Peyer's patch (tissue), 4 donors: ENCODE data around the gene CTNNBL1. TPM values are rescaled to one million over a fixed set of nuclear protein-coding genes. Genes with fewer than 3 reads are reported as not detected.

Experiments
- DNase-seq, 3 donors: peaks; one replicate each; pipeline ENCODE4 v3.0.0-alpha.2; 2017 to 2019
- H3K27ac ChIP-seq, 4 donors: fragments of 200-600 bp; sonication (generic); one replicate each; pipeline ENCODE4 v1.5.1; 2016 to 2019
- H3K27me3 ChIP-seq, 2 donors: fragments of 200-600 bp; sonication (generic); one replicate each; pipeline ENCODE4 v1.5.1; 2019
- H3K36me3 ChIP-seq, 3 donors: fragments of 200-600 bp; sonication (generic); one replicate each; pipeline ENCODE4 v1.5.1; 2016 to 2019
- H3K4me1 ChIP-seq, 4 donors: fragments of 200-600 bp; sonication (generic); one replicate each; pipeline ENCODE4 v1.5.1; 2016 to 2019
- H3K4me3 ChIP-seq, 4 donors: fragments of 200-600 bp; sonication (generic); 1 replicate in 3 of 4; 2 replicates in 1 of 4; pipeline ENCODE4 v1.5.1; 2016 to 2019; ENCODE audit warnings: mild to moderate bottlenecking in 1 of 4
- H3K9me3 ChIP-seq, 4 donors: fragments of 200-600 bp; sonication (generic); one replicate each; pipeline ENCODE4 v1.5.1; 2016 to 2019; ENCODE audit warnings: mild to moderate bottlenecking in 1 of 4
- CTCF ChIP-seq, 6 experiments: fragments of 450-650 bp in 4 of 6; fragments of 200-600 bp in 2 of 6; sonication (generic) in 1 of 6; IDR thresholded peaks; one replicate each; pipeline ENCODE4 v1.5.1; 2017 to 2019; ENCODE audit warnings: antibody characterized with exemption in 6 of 6, mild to moderate bottlenecking in 3 of 6, moderate library complexity in 1 of 6
- POLR2A ChIP-seq, 2 donors: fragments of 450-650 bp; IDR thresholded peaks; one replicate each; pipeline ENCODE4 v1.5.1; 2017; ENCODE audit warnings: antibody characterized with exemption in 2 of 2, mild to moderate bottlenecking in 2 of 2, moderate library complexity in 2 of 2
- total RNA-seq, 4 donors: library from RNA; depleted of rRNA; stranded (reverse); fragments of >200 nt; gene quantifications; one replicate each; pipeline ENCODE4 v1.1.0, GENCODE V29; 2016

The CTNNBL1 gene
- total RNA-seq, 4 donors from 2014 or later: 16.3 to 30.2 (median 23.6) TPM

DNA sequence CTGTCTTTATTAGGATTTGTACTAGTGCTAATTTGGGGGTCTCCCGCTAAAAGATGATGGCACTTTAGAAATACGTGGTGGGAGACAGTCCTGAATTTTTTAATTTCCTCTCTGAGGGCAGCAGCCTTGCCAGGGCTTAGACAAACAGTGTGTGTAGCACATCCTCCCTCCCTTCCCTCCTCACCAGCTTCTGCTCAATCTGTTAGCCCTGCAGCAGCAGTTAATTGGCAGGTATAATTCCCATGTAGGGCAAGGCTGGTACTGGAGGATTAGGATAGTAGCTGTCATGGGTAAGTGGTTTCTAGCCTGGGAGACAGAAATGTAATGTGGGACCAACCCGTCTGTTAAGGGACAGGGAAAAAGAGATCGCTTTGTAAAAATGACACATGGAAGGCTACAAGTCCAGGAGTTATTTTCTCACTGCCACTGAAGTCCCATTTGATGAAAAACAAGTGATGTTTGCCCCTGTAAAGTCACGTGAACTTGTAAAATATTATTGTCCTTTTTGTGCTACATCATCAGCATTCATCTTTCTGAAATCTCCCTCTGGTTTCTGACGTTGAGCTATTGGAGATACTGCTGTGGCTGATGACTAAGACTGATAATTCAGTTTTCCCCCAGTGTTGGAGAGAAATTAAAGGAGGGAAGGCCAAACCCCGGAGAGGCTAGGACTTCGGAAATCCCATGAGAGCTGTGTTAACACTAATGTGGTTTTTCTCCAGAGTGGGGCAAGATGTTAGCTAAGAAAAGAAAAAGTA lies 40.6 kb downstream of the CTNNBL1 start:
- no peaks in the 10 kb centered on the region for H3K27me3 ChIP-seq
- no peaks in the 10 kb centered on the region for H3K4me1 ChIP-seq
- TF ChIP-seq CTCF (IDR thresholded peaks at IDR 0.05) (no peak), POLR2A (IDR thresholded peaks at IDR 0.05) (no peak)
- no peak for DNase-seq
- H3K9me3 ChIP-seq: no peaks in the 10 kb centered on the region
- H3K36me3 ChIP-seq: peaks cover 0 to 36% (median 0%) of the 10 kb centered on the region in 3 donors
- H3K4me3 ChIP-seq: no peak overlapping the region
- no peak overlapping the region for H3K27ac ChIP-seq

GRCh38 chr20:37735541-37735940 lies 41.7 kb downstream of the CTNNBL1 start:
- no peaks in the 10 kb centered on the region for H3K27me3 ChIP-seq
- H3K36me3 ChIP-seq: peaks cover 0 to 36% (median 0%) of the 10 kb centered on the region in 3 donors
- H3K4me1 ChIP-seq: no peaks in the 10 kb centered on the region
- no peaks in the 10 kb centered on the region for H3K9me3 ChIP-seq
- DNase-seq: no peak
- H3K4me3 ChIP-seq: no peak overlapping the region
- no peak overlapping the region for H3K27ac ChIP-seq
- TF ChIP-seq CTCF (IDR thresholded peaks at IDR 0.05): no peak
- TF ChIP-seq POLR2A (IDR thresholded peaks at IDR 0.05): no peak

DNA sequence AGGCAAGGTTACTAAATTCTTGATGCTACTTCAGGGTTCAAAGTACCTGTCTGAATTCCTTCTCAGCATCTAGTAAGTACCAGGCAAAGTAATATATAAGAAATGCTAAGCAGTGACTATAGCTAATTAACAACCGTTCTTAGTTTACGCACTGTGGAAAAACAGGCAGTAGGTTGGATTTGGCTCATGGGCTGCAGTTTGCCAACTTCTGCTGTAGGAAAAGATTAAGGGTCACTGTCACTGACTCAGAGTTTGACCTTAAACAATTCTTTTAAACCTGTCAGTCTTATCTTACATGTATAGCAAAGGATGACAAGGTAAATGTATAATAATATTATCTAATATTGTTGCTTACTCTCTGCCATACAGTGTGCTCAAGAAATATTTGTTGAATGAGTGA lies 42.3 kb downstream of the CTNNBL1 start:
- H3K4me1 ChIP-seq: no peaks in the 10 kb centered on the region
- H3K4me3 ChIP-seq: no peak overlapping the region
- H3K9me3 ChIP-seq: no peaks in the 10 kb centered on the region
- no peaks in the 10 kb centered on the region for H3K27me3 ChIP-seq
- TF ChIP-seq POLR2A (IDR thresholded peaks at IDR 0.05) (no peak), CTCF (IDR thresholded peaks at IDR 0.05) (no peak)
- H3K27ac ChIP-seq: no peak overlapping the region
- peaks cover 0 to 36% (median 0%) of the 10 kb centered on the region in 3 donors for H3K36me3 ChIP-seq
- DNase-seq: no peak

DNA sequence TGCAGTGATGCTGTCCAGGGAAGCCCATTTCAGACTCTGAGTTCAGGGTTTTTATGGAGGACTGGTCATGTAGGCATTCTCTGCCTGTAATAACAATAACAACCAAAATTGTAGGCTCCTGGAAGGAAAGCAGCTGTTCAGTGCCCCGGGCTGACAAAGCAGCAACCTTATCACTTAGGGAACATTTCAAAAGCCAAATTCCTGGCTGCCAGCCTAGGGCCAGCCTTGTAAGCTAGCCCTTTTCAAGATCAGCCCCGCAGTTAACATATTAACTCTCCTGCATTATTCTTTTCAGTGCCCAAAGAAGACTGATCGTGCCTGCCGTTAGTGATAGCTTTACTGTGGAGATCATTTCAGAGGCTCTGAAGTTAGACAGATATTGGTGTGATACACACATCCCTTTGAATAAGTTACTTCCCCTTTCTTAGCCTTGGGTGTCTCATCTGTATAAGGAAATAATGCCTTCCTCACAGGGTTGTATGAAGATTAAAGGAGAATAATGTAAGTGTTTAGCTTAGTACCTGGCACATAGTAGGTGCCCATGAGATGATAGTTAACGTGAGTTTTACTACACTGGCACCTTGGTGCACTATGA lies 44.1 kb downstream of the CTNNBL1 start:
- no peaks in the 10 kb centered on the region for H3K9me3 ChIP-seq
- DNase-seq: no peak
- TF ChIP-seq POLR2A (IDR thresholded peaks at IDR 0.05) (no peak), CTCF (IDR thresholded peaks at IDR 0.05) (no peak)
- H3K4me1 ChIP-seq: no peaks in the 10 kb centered on the region
- H3K27ac ChIP-seq: no peak overlapping the region
- H3K27me3 ChIP-seq: no peaks in the 10 kb centered on the region
- H3K36me3 ChIP-seq: peaks cover 0 to 32% (median 0%) of the 10 kb centered on the region in 3 donors
- no peak overlapping the region for H3K4me3 ChIP-seq

GRCh38 chr20:37741055-37741454 lies 47.2 kb downstream of the CTNNBL1 start:
- Histone ChIP-seq H3K36me3 (peaks cover 0 to 28% (median 0%) of the 10 kb centered on the region in 3 donors), H3K4me1 (no peaks in the 10 kb centered on the region), H3K9me3 (no peaks in the 10 kb centered on the region), H3K27me3 (no peaks in the 10 kb centered on the region), H3K27ac (no peak overlapping the region), H3K4me3 (no peak overlapping the region)
- no peak for DNase-seq
- TF ChIP-seq POLR2A (IDR thresholded peaks at IDR 0.05) (no peak), CTCF (IDR thresholded peaks at IDR 0.05) (no peak)
